ENCODE data around the gene SEC23A.
"Not testable (repeated sequence)": the region's sequence is repeated elsewhere in the genome, so short reads cannot be mapped to it uniquely, and the experiment has no call there.

The SEC23A gene

GRCh38 chr14:39102969-39103957, at the start of gene SEC23A:
SEC23A (minus strand) TSS chr14:39103235; CDS start chr14:39096118, 7,117 bp downstream.
- DNase-seq (ENCODE audit: low read depth in 2 of 2, low spot score in 1 of 2), result peak; percentile 47 to 58

GRCh38 chr14:39145266-39145966, 42.4 kb upstream of the SEC23A start:
- no peak for DNase-seq (ENCODE audit: low read depth in 2 of 2, low spot score in 1 of 2)

GRCh38 chr14:39143226-39143625, 40.2 kb upstream of the SEC23A start:
- not testable (repeated sequence) for DNase-seq (ENCODE audit: low read depth in 2 of 2, low spot score in 1 of 2)

GRCh38 chr14:39141623-39142022, 38.6 kb upstream of the SEC23A start:
- DNase-seq (ENCODE audit: low read depth in 2 of 2, low spot score in 1 of 2), result not testable (repeated sequence)

- no peak for DNase-seq (ENCODE audit: low read depth in 2 of 2, low spot score in 1 of 2)
These were observed 37.1 kb upstream of the SEC23A start for GRCh38 chr14:39140170-39140569.

GRCh38 chr14:39138440-39138839, 35.4 kb upstream of the SEC23A start:
- DNase-seq (ENCODE audit: low read depth in 2 of 2, low spot score in 1 of 2), result no peak

- DNase-seq (ENCODE audit: low read depth in 2 of 2, low spot score in 1 of 2), result not testable (repeated sequence)
These were observed 34.8 kb upstream of the SEC23A start for GRCh38 chr14:39137835-39138234.

- no peak for DNase-seq (ENCODE audit: low read depth in 2 of 2, low spot score in 1 of 2)
These were observed 19.5 kb upstream of the SEC23A start for GRCh38 chr14:39122330-39123138.

- peak; percentile 88 to 90 for DNase-seq (ENCODE audit: low read depth in 2 of 2, low spot score in 1 of 2)
These were observed 11.2 kb upstream of the SEC23A start, which contains the start of gene GEMIN2 for GRCh38 chr14:39114073-39114838. GEMIN2 (plus strand) TSS chr14:39114323; CDS start chr14:39114339, 16 bp downstream.

- no peak for DNase-seq (ENCODE audit: low read depth in 2 of 2, low spot score in 1 of 2)
These were observed 10.6 kb upstream of the SEC23A start for GRCh38 chr14:39113685-39114072.

GRCh38 chr14:39109893-39110715, 7.1 kb upstream of the SEC23A start:
- DNase-seq (ENCODE audit: low read depth in 2 of 2, low spot score in 1 of 2), result no peak

GRCh38 chr14:39108791-39109190, 5.8 kb upstream of the SEC23A start:
- no peak for DNase-seq (ENCODE audit: low read depth in 2 of 2, low spot score in 1 of 2)

- DNase-seq (ENCODE audit: low read depth in 2 of 2, low spot score in 1 of 2), result no peak
These were observed 4.6 kb upstream of the SEC23A start for GRCh38 chr14:39107591-39107996.

GRCh38 chr14:39104078-39104801, 1.2 kb upstream of the SEC23A start:
- DNase-seq (ENCODE audit: low read depth in 2 of 2, low spot score in 1 of 2), result not testable (repeated sequence)

GRCh38 chr14:39102265-39102968, 618 bp downstream of the SEC23A start:
- no peak for DNase-seq (ENCODE audit: low read depth in 2 of 2, low spot score in 1 of 2)

GRCh38 chr14:39099748-39100147, 3.3 kb downstream of the SEC23A start:
- no peak for DNase-seq (ENCODE audit: low read depth in 2 of 2, low spot score in 1 of 2)

- DNase-seq (ENCODE audit: low read depth in 2 of 2, low spot score in 1 of 2), result not testable (repeated sequence)
These were observed 3.8 kb downstream of the SEC23A start for GRCh38 chr14:39099215-39099614.

GRCh38 chr14:39097159-39097558, 5.9 kb downstream of the SEC23A start:
- no peak for DNase-seq (ENCODE audit: low read depth in 2 of 2, low spot score in 1 of 2)

Measured in stimulated activated CD8-positive, alpha-beta memory T cell treated with anti-CD3 and anti-CD28 coated beads, Interleukin-4, amount 100 ng/mL, for 4 hours (primary cell).